A673 (cell line): ENCODE data around the gene ATP5PD. TPM values are rescaled to one million over a fixed set of nuclear protein-coding genes. Genes with fewer than 3 reads are reported as not detected.

ENCODE experiments used
- BruUV-seq: library from RNA; stranded (reverse); fragments of 400-500 nt; replicated peaks from 2 replicates; lab custom pipeline; 2021; lab: Mats Ljungman, UMichigan
- CTCF ChIA-PET: fragments of 300-600 bp; sonication (Branson Sonifier 250); formaldehyde crosslinking; loops from one replicate; lab custom pipeline; 2022; ENCODE audit warnings: antibody characterized with exemption; lab: Charles Lee
- POLR2A ChIA-PET: fragments of 300-600 bp; sonication (Branson Sonifier 250); formaldehyde crosslinking; loops from one replicate; lab custom pipeline; 2022; ENCODE audit warnings: antibody characterized with exemption; ENCODE audit not compliant: low non-redundant PET; lab: Charles Lee
- DNase-seq: peaks from one replicate; pipeline ENCODE4 v3.0.0-alpha.2; 2015; ENCODE audit warnings: low spot score
- H3K27ac ChIP-seq: fragments of 200-600 bp; sonication (generic); 2 replicates; pipeline ENCODE4 v1.5.1; 2016; ENCODE audit warnings: mixed run types, low read depth, mild to moderate bottlenecking, mixed read lengths, antibody characterized with exemption, low read length; ENCODE audit not compliant: poor library complexity, severe bottlenecking
- H3K27me3 ChIP-seq: fragments of 200-600 bp; sonication (generic); replicated peaks from 2 replicates; pipeline ENCODE4 v1.6.1; 2017; ENCODE audit warnings: mixed run types, low read depth, mild to moderate bottlenecking, mixed read lengths, antibody characterized with exemption, low read length; ENCODE audit not compliant: insufficient read depth, poor library complexity
- H3K36me3 ChIP-seq: fragments of 200-600 bp; sonication (generic); 2 replicates; pipeline ENCODE4 v1.6.1; 2016; ENCODE audit warnings: mixed run types, mild to moderate bottlenecking, mixed read lengths, antibody characterized with exemption, low read length; ENCODE audit not compliant: insufficient read depth, poor library complexity, severe bottlenecking
- H3K4me1 ChIP-seq: fragments of 200-600 bp; sonication (generic); 2 replicates; pipeline ENCODE4 v1.6.1; 2017; ENCODE audit warnings: mixed run types, mild to moderate bottlenecking, mixed read lengths, antibody characterized with exemption, low read length; ENCODE audit not compliant: insufficient read depth, poor library complexity, severe bottlenecking
- H3K4me3 ChIP-seq: fragments of 200-600 bp; sonication (generic); 2 replicates; pipeline ENCODE4 v1.5.1; 2016; ENCODE audit warnings: low read depth, mixed run types, mild to moderate bottlenecking, mixed read lengths, low read length; ENCODE audit not compliant: poor library complexity, severe bottlenecking
- H3K9me3 ChIP-seq: fragments of 200-600 bp; sonication (generic); 2 replicates; pipeline ENCODE4 v1.6.1; 2016; ENCODE audit warnings: mixed run types, low read depth, mild to moderate bottlenecking, mixed read lengths, antibody characterized with exemption, low read length; ENCODE audit not compliant: poor library complexity, severe bottlenecking
- CTCF ChIP-seq: fragments of 300-800, 200-600 bp; sonication (generic); conservative IDR thresholded peaks from 2 replicates; pipeline ENCODE4 v1.5.1; 2017; ENCODE audit warnings: low read depth, mild to moderate bottlenecking, antibody characterized with exemption, low read length, moderate library complexity, mixed read lengths
- EZH2 ChIP-seq: fragments of 200-600 bp; sonication (generic); IDR thresholded peaks from 2 replicates; pipeline ENCODE4 v1.6.1; 2017; ENCODE audit warnings: borderline replicate concordance, low read depth, mild to moderate bottlenecking, mixed read lengths, antibody characterized with exemption, low read length; ENCODE audit not compliant: poor library complexity, severe bottlenecking
- intact Hi-C: fragments of 100-400 bp; cut with micrococcal nuclease; formaldehyde crosslinking; loops from one replicate; pipeline ENCODE4 v1.10.0; 2022; ENCODE audit not compliant: unreplicated experiment
- total RNA-seq: library from RNA; stranded (reverse); gene quantifications from 2 replicates; pipeline ENCODE4 v1.2.3, GENCODE V29; 2021

ATP5PD gene
- total RNA-seq, 1 experiment from 2014 or later = 291 TPM

- BruUV-seq = no TSS peak
Measured at GRCh38 chr17:74998783-74999182, 48.0 kb downstream of the ATP5PD start.

GRCh38 chr17:74995847-74996246 is 50.9 kb downstream of the ATP5PD start:
- intact Hi-C loops = no loop called here
- Histone ChIP-seq H3K4me1 (no peaks in the 10 kb centered on the region), H3K9me3 (no peaks in the 10 kb centered on the region), H3K36me3 (no peaks in the 10 kb centered on the region), H3K27ac (no peak overlapping the region), H3K27me3 (no peaks in the 10 kb centered on the region), H3K4me3 (no peak overlapping the region)
- ChIA-PET POLR2A (no interaction called here), CTCF (no interaction called here)
- no TSS peak for BruUV-seq
- DNase-seq = no peak
- TF ChIP-seq CTCF (no peak), EZH2 (no peak)

More at GRCh38 chr17:74998783-74999182, 48.0 kb downstream of the ATP5PD start:
- Histone ChIP-seq H3K9me3 (no peaks in the 10 kb centered on the region), H3K36me3 (no peaks in the 10 kb centered on the region), H3K4me3 (no peak overlapping the region), H3K27ac (no peak overlapping the region), H3K4me1 (no peaks in the 10 kb centered on the region), H3K27me3 (no peaks in the 10 kb centered on the region)
- DNase-seq = no peak
- no peak for TF ChIP-seq EZH2
- no peak for TF ChIP-seq CTCF
- intact Hi-C loops = no loop called here
- ChIA-PET CTCF (interaction anchor here (0.6 kb wide), 2 partner anchors 14 to 37 kb away, joined by 5 to 6 read pairs; no protein-coding TSS in a partner anchor), POLR2A (no interaction called here)

DNA sequence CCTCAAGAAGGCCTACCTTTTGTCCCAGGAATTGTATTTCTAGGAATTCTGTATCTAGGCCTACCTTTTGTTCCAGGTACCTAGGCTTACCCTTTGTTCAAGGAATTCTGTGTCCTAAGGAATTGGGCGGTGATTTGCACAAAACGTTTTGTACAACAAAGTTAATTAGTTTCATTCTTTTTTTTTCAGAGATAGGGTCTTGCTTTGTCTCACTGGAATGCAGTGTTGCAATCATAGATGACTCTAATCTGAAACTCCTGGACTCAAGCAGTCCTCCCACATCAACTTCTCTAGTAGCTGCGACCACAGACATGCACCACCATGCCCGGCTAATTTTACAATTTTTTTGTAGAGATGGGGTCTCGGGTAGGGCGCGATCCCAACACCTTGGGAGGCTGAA is 52.3 kb downstream of the ATP5PD start:
- no peaks in the 10 kb centered on the region for H3K4me1 ChIP-seq
- no peak overlapping the region for H3K4me3 ChIP-seq
- TF ChIP-seq EZH2 = no peak
- no peak for TF ChIP-seq CTCF
- no TSS peak for BruUV-seq
- DNase-seq = no peak
- POLR2A ChIA-PET = no interaction called here
- intact Hi-C loops = no loop called here
- no peak overlapping the region for H3K27ac ChIP-seq
- CTCF ChIA-PET = no interaction called here
- no peaks in the 10 kb centered on the region for H3K9me3 ChIP-seq
- H3K36me3 ChIP-seq = no peaks in the 10 kb centered on the region
- H3K27me3 ChIP-seq = no peaks in the 10 kb centered on the region
